ENCODE results near the gene VCAN.
A peak's percentile ranks its signal among the peaks of the same experiment; 100 is the strongest.

GRCh38 chr5:83608122-83608521 is 136.6 kb downstream of the VCAN start:
- peak in 1 of 3 donors; percentile 11 for TF ChIP-seq CTCF (IDR thresholded peaks at IDR 0.05)
- TF ChIP-seq POLR2AphosphoS5 (IDR thresholded peaks at IDR 0.05), result no peak
- TF ChIP-seq POLR2A (IDR thresholded peaks at IDR 0.05), result no peak
